Epithelial cell of esophagus (primary cell): ENCODE data around the gene WDR86.

Source experiments
- DNase-seq: peaks from one replicate; pipeline ENCODE4 v3.0.0; 2010; ENCODE audit warnings: low read depth
- H3K4me3 ChIP-seq: 2 replicates; pipeline ENCODE4 v1.5.1; 2011; ENCODE audit warnings: mild to moderate bottlenecking, low read length, control low read depth
- CTCF ChIP-seq: IDR thresholded peaks from 2 replicates; pipeline ENCODE4 v1.5.1; 2011; ENCODE audit warnings: low read depth, mild to moderate bottlenecking, low read length, control low read depth, inconsistent platforms; ENCODE audit not compliant: insufficient read depth; ENCODE audit errors: missing control alignments

The WDR86 gene

GRCh38 chr7:151339651-151340382 lies 70.0 kb downstream of the WDR86 start:
- no peak overlapping the region for H3K4me3 ChIP-seq
- no peak for TF ChIP-seq CTCF
- no peak for DNase-seq

DNA sequence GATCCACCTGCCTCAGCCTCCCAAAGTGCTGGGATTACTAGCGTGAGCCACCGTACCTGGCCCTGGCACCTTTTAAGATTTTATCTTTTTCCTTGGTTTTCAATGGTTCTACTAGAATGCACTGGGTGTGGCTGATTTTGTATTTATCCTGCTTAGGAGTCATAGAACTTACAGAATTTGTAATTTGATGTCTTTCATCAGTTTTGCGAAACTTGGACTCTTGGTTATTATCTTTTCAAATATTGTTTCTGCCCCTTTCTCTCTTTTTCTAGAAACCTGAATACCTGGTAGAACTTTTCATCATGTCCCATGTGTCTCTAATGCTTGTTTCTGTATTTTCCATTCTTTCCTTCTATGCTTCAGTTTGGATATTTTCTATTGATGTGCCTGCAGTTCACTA lies 71.0 kb downstream of the WDR86 start:
- TF ChIP-seq CTCF = no peak
- DNase-seq = no peak

DNA sequence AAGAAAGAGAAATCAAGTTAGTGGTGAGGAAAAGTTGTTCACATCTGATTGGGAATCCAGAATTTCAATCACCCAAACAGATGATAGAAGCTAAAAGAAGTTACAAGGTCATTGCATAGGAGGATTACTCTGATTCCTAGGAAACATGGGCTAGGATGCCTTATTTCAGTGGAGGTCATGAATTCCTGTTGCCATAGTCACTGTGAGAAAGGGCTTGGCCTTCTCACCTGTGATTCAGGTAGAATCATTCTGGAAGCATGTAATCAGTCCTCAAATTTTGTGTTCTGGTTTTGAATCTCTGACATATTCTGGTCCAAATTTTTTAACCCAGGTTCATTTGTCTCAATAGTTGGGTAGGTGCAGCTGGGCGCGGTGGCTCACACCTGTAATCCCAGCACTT lies 72.5 kb downstream of the WDR86 start:
- DNase-seq = peak; percentile 24
- no peak overlapping the region for H3K4me3 ChIP-seq
- TF ChIP-seq CTCF = no peak

More for the DNA sequence above, 71.0 kb downstream of the WDR86 start:
- H3K4me3 ChIP-seq = no peak overlapping the region

GRCh38 chr7:151336027-151336708 lies 73.7 kb downstream of the WDR86 start:
- TF ChIP-seq CTCF = no peak
- H3K4me3 ChIP-seq = no peak overlapping the region
- DNase-seq = no peak

- DNase-seq = no peak
- TF ChIP-seq CTCF = no peak
- no peak overlapping the region for H3K4me3 ChIP-seq
These were observed 75.2 kb downstream of the WDR86 start for GRCh38 chr7:151334628-151335027.
